Fibroblast of lung (primary cell): ENCODE data around the gene AKT2. TPM values are rescaled to one million over a fixed set of nuclear protein-coding genes. Genes with fewer than 3 reads are reported as not detected.

Experiments used
- DNase-seq, 2 donors: peaks; one replicate each; pipeline versions ENCODE4 v3.0.0 to v3.0.0-alpha.2; 2010; ENCODE audit warnings: low read depth in 2 of 2
- H2AFZ ChIP-seq: 2 replicates; pipeline ENCODE4 v1.5.1; 2012; ENCODE audit warnings: low read length, control low read depth, inconsistent platforms
- H3K27ac ChIP-seq: 2 replicates; pipeline ENCODE4 v1.5.1; 2011; ENCODE audit warnings: low read length, control low read depth; ENCODE audit not compliant: insufficient read depth
- H3K27me3 ChIP-seq: 2 replicates; pipeline ENCODE4 v1.5.1; 2011; ENCODE audit warnings: mild to moderate bottlenecking, low read length; ENCODE audit not compliant: control insufficient read depth, insufficient read depth
- H3K36me3 ChIP-seq: 2 replicates; pipeline ENCODE4 v1.5.1; 2011; ENCODE audit warnings: low read length; ENCODE audit not compliant: control insufficient read depth, insufficient read depth
- H3K4me1 ChIP-seq: 2 replicates; pipeline ENCODE4 v1.5.1; 2011; ENCODE audit warnings: low read length; ENCODE audit not compliant: control insufficient read depth, insufficient read depth; ENCODE audit errors: extremely low read depth
- H3K4me2 ChIP-seq: 2 replicates; pipeline ENCODE4 v1.5.1; 2011; ENCODE audit warnings: low read length, control low read depth; ENCODE audit not compliant: insufficient read depth; ENCODE audit errors: extremely low read depth
- H3K4me3 ChIP-seq, 4 experiments: fragments of 200-600 bp in 1 of 4; sonication (generic) in 1 of 4; replicated peaks in 1 of 4; 2 replicates each; pipeline ENCODE4 v1.5.1; 2011 to 2016; ENCODE audit warnings: low read length in 4 of 4, low read depth in 3 of 4, mild to moderate bottlenecking in 3 of 4, control low read depth in 2 of 4, inconsistent platforms in 1 of 4, mixed read lengths in 1 of 4; ENCODE audit not compliant: insufficient read depth in 1 of 4; ENCODE audit errors: control extremely low read depth in 1 of 4
- H3K79me2 ChIP-seq: 2 replicates; pipeline ENCODE4 v1.5.1; 2012; ENCODE audit warnings: mild to moderate bottlenecking, low read length, inconsistent platforms; ENCODE audit not compliant: control insufficient read depth, insufficient read depth
- H3K9ac ChIP-seq: 2 replicates; pipeline ENCODE4 v1.5.1; 2011; ENCODE audit warnings: mild to moderate bottlenecking, low read length, control low read depth; ENCODE audit not compliant: insufficient read depth
- H3K9me3 ChIP-seq: 2 replicates; pipeline ENCODE4 v1.5.1; 2012; ENCODE audit warnings: low read depth, low read length; ENCODE audit not compliant: control insufficient read depth, insufficient read depth
- H4K20me1 ChIP-seq: 2 replicates; pipeline ENCODE4 v1.5.1; 2011; ENCODE audit warnings: low read length; ENCODE audit not compliant: control insufficient read depth, insufficient read depth; ENCODE audit errors: extremely low read depth
- EZH2 ChIP-seq: IDR thresholded peaks from 2 replicates; pipeline ENCODE4 v1.5.1; 2012; ENCODE audit warnings: low read length, control low read depth, mild to moderate bottlenecking; ENCODE audit errors: missing control alignments
- polyA plus RNA-seq, 2 donors: library from polyadenylated mRNA; depleted of rRNA in 1 of 2; stranded (reverse) in 1 of 2; unstranded in 1 of 2; fragments of >200 nt; gene quantifications; 2 replicates each; pipeline ENCODE4 v1.2.1, GENCODE V29; 2011 to 2012; ENCODE audit warnings: missing spikeins in 1 of 2
- total RNA-seq: library from RNA; depleted of rRNA; stranded (reverse); fragments of >200 nt; gene quantifications from 2 replicates; pipeline ENCODE4 v1.2.1, GENCODE V29; 2014
- TF ChIP-seq, protein P1 (sequence below), 2 donors: IDR thresholded peaks in 1 of 2; conservative IDR thresholded peaks in 1 of 2; 1 replicate in 1 of 2; 2 replicates in 1 of 2; pipeline ENCODE4 v1.5.1; 2011 to 2012; ENCODE audit warnings: low read length in 2 of 2, control low read depth in 1 of 2, inconsistent platforms in 1 of 2, low read depth in 1 of 2, mild to moderate bottlenecking in 1 of 2

Gene AKT2
- total and polyA plus RNA-seq, 2 donors (not counting 1 experiment from before 2014, with no cell fraction given): 76.0 to 81.5 TPM

DNA sequence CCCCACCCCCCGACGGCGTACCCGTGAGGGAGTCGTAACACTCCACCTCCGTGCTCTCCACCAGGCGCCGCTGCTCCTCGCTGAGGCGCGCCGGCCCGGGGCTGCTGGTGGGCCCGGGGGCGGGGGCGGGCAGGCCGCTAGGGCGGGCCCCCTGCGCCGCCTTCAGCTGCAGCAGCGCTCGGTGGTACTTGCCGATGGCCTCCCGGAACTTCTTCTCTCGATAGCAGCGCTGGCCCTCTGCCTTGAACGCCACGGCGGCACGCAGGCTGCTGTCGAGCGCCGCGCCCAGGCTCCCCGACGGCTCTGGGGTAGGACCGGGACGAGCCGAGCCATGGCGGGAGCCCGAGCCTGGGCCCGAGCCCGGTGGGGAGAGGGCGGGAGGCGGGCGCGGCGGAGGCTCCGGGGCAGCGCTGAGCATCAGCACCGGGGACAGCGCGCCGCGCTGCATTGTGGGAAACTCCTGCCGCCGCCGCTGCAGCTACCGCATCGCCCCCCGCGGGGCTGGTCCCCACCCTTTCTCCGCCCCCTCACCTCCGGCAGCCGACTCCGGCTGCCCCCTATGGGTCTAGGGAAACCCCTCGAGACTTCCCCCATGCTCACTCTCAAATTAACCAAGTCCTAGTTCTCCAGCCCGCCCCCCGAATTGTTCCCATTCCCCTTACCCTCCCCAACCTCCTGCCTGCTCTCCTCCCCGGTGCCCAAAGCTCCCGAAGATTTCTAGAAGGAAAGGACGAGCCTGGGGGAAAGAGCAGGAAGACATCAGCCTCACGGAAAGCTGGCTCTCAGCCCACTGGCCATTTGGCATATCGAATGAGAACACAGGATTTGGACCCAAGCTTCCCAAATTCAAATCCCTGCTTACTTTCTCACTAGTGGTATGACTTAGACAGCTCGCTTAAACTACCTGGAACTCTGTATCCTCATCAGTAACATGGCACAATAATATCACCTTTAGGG lies 66.9 kb downstream of the AKT2 start, which contains the start of gene TTC9B:
TTC9B (minus strand) TSS at position 451 of the 957 bp plus-strand sequence; CDS start at position 448, 3 bp downstream.
- Histone ChIP-seq H3K9me3 (no peaks in the 10 kb centered on the region), H3K27me3 (peaks cover 16% of the 10 kb centered on the region), H3K4me2 (no peak within 1 kb of the TSS), H3K36me3 (no peaks in the 10 kb centered on the region), H3K4me1 (peaks cover 4% of the 10 kb centered on the region), H3K4me3 (no peak within 1 kb of the TSS), H4K20me1 (no peaks in the 10 kb centered on the region), H3K9ac (no peak within 1 kb of the TSS), H2AFZ (no peak within 1 kb of the TSS), H3K27ac (no peak within 1 kb of the TSS), H3K79me2 (no peaks in the 10 kb centered on the region)
- no peak for TF ChIP-seq EZH2
- TF ChIP-seq, protein P1, sequence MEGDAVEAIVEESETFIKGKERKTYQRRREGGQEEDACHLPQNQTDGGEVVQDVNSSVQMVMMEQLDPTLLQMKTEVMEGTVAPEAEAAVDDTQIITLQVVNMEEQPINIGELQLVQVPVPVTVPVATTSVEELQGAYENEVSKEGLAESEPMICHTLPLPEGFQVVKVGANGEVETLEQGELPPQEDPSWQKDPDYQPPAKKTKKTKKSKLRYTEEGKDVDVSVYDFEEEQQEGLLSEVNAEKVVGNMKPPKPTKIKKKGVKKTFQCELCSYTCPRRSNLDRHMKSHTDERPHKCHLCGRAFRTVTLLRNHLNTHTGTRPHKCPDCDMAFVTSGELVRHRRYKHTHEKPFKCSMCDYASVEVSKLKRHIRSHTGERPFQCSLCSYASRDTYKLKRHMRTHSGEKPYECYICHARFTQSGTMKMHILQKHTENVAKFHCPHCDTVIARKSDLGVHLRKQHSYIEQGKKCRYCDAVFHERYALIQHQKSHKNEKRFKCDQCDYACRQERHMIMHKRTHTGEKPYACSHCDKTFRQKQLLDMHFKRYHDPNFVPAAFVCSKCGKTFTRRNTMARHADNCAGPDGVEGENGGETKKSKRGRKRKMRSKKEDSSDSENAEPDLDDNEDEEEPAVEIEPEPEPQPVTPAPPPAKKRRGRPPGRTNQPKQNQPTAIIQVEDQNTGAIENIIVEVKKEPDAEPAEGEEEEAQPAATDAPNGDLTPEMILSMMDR (conservative IDR thresholded peaks at IDR 0.05 in 1 of 2, IDR thresholded peaks at IDR 0.05 in 1 of 2; ENCODE audit: low read depth in 1 of 2, low read length in 2 of 2): no peak
- DNase-seq: no peak

DNA sequence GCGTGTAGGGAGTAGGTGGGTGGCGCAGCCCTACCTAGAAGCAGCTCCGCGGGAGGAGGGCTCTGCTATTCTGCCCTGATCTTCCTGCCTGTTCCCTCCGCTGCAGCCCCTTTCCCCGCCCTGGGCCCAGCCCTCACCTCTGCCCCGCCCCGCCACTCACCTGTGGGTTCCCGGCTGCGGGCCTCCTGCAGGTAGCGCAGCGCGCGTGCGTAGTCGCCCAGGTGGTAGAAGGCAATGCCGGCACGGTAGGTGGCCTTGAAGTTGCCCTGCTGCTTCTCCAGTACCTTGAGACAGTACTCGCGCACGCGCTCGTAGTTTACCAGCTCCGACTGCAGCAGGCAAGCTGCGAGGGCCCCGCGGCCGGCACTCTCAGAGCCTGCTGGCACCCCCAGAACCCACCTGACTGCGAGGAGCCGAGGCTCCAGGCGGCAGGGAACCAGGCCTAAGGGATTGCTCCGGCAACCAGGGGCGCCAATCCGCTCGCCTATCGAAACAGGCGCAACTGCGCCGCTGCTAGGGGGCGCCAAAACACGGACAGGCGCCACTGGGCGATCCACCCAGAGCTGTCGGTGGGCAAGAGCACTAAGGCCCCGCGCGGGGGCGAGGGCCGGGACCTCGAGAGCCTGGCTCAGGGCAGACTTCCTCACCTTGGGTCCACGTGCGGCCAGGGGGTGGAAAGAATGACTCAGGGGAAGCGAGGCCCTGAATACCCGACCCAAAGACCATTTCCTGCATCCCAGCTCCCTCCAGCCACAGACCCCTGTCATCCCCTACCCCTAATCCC lies 67.9 kb downstream of the AKT2 start:
- Histone ChIP-seq H3K4me1 (peaks cover 4% of the 10 kb centered on the region), H3K27me3 (peaks cover 16% of the 10 kb centered on the region), H3K4me3 (no peak overlapping the region), H3K9me3 (no peaks in the 10 kb centered on the region), H3K9ac (no peak overlapping the region), H3K36me3 (no peaks in the 10 kb centered on the region), H2AFZ (no peak overlapping the region), H3K4me2 (no peak overlapping the region), H4K20me1 (no peaks in the 10 kb centered on the region), H3K27ac (no peak overlapping the region), H3K79me2 (no peaks in the 10 kb centered on the region)
- no peak for DNase-seq
- TF ChIP-seq, protein P1 (conservative IDR thresholded peaks at IDR 0.05 in 1 of 2, IDR thresholded peaks at IDR 0.05 in 1 of 2; ENCODE audit: low read depth in 1 of 2, low read length in 2 of 2): peak; percentile 8 to 12
- TF ChIP-seq EZH2: no peak

DNA sequence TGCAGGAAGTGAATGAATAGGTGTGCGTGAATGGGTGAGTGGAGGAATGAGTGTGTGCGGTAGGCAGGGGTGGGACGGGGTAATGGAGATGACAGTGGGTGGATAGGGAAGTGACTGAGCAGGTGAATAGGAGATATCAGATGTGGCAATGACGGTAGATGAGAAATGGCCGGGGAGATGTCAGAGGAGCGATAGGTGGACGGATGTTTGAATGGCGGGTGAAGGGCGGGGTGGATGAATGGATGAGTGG lies 68.4 kb downstream of the AKT2 start:
- TF ChIP-seq EZH2: no peak
- TF ChIP-seq, protein P1 (conservative IDR thresholded peaks at IDR 0.05 in 1 of 2, IDR thresholded peaks at IDR 0.05 in 1 of 2; ENCODE audit: low read depth in 1 of 2, low read length in 2 of 2): no peak
- Histone ChIP-seq H3K4me1 (peaks cover 4% of the 10 kb centered on the region), H3K79me2 (no peaks in the 10 kb centered on the region), H3K27me3 (peaks cover 16% of the 10 kb centered on the region), H3K36me3 (no peaks in the 10 kb centered on the region), H2AFZ (no peak overlapping the region), H3K4me2 (no peak overlapping the region), H3K9me3 (no peaks in the 10 kb centered on the region), H3K9ac (no peak overlapping the region), H4K20me1 (no peaks in the 10 kb centered on the region), H3K27ac (no peak overlapping the region), H3K4me3 (no peak overlapping the region)
- DNase-seq: no peak
